ENCODE measurements around the gene RGS7. TPM values are rescaled to one million over a fixed set of nuclear protein-coding genes. Genes with fewer than 3 reads are reported as not detected.

Gene RGS7
- total and polyA plus RNA-seq, 10 of the 15 experiments (the other 5 are each of a cell fraction or from before 2014, with no cell fraction given), result not detected

DNA sequence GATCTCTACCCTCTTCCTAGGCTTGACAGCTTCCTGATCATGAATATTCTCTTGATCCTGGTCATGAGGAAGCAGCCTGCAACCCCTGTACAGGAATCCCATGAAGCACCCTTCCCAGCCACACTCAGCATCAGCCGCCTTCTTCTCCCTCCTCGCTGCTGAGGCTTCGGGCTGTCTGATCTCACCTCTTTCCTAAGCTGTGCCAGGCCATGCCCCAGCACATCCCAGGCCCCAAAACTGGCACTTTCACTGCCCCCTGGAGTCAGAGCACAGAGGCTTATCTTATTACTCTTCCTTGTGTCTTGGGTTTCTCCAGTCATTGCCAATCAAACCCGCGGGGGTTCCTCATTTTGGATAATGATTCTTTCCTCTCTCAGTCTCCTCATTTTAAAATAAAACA is 259.5 kb downstream of the RGS7 start:
- RAD21 ChIA-PET (ENCODE audit: unreplicated experiment), result no interaction called here
- CTCF ChIA-PET, result no interaction called here

DNA sequence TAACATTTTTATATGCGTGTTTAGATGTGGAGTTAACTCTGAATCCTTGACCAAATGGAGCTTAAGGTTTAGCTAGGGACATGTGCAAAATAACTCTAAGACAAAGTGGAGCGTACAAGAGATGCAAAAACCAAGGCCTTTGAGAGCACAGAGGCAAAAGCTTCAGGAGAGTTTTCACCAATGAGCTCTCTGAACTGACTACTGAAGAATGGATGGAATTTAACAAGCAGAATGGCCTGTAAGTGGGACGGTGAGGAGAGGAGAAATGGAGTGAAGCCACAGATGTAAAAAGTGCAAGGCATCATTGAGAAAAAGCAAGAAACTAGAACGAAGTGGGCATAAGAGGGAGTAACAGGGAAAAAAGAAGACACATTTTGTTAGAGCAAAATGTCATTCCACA is 260.0 kb downstream of the RGS7 start:
- no peak overlapping the region for H3K4me2 ChIP-seq (ENCODE audit: control insufficient read depth, insufficient read depth)
- no peak for ATAC-seq
- H3K4me1 ChIP-seq (ENCODE audit: control insufficient read depth, insufficient read depth, low read length), result no peaks in the 10 kb centered on the region
- SMC1A ChIA-PET (ENCODE audit: uncharacterized antibody, unreplicated experiment), result no interaction called here
- H3K9ac ChIP-seq (ENCODE audit: control insufficient read depth, insufficient read depth, low read length), result no peak overlapping the region
- in situ Hi-C loops (cut with MboI) (no loop called here), intact Hi-C loops (cut with micrococcal nuclease; ENCODE audit: unreplicated experiment) (no loop called here)
- no peak overlapping the region for H2AFZ ChIP-seq (ENCODE audit: control insufficient read depth, low read depth, low read length)
- POLR2A ChIA-PET, result no interaction called here
- no TSS peak for BruUV-seq (replicated peaks)
- FAIRE-seq, result no peak
- no peaks in the 10 kb centered on the region for H3K9me3 ChIP-seq (replicated peaks; ENCODE audit: control insufficient read depth, insufficient read depth, low read length)
- H3K4me3 ChIP-seq, result no peak overlapping the region
- H3K79me2 ChIP-seq (ENCODE audit: control insufficient read depth, insufficient read depth, low read length), result no peaks in the 10 kb centered on the region
- no peak for DNase-seq (ENCODE audit: low read depth, low spot score)
- H3K27me3 ChIP-seq (replicated peaks in 1 of 2; ENCODE audit: control insufficient read depth in 2 of 2, insufficient read depth in 2 of 2, low read length in 1 of 2), result no peaks in the 10 kb centered on the region
- TF ChIP-seq SIN3A (IDR thresholded peaks at IDR 0.05; ENCODE audit: low read depth, low read length) (no peak), ZNF217 (IDR thresholded peaks at IDR 0.05) (no peak), TCF3 (IDR thresholded peaks at IDR 0.05; ENCODE audit: borderline replicate concordance, insufficient read depth, low read depth, low read length) (no peak), FOXK2 (IDR thresholded peaks at IDR 0.05) (no peak), NFYA (IDR thresholded peaks at IDR 0.05; ENCODE audit: borderline replicate concordance, low read depth, low read length) (no peak), CREM (IDR thresholded peaks at IDR 0.05; ENCODE audit: low read depth) (no peak), SIX5 (IDR thresholded peaks at IDR 0.05; ENCODE audit: low read depth, low read length, severe bottlenecking) (no peak)
- TF ChIP-seq, protein P1, sequence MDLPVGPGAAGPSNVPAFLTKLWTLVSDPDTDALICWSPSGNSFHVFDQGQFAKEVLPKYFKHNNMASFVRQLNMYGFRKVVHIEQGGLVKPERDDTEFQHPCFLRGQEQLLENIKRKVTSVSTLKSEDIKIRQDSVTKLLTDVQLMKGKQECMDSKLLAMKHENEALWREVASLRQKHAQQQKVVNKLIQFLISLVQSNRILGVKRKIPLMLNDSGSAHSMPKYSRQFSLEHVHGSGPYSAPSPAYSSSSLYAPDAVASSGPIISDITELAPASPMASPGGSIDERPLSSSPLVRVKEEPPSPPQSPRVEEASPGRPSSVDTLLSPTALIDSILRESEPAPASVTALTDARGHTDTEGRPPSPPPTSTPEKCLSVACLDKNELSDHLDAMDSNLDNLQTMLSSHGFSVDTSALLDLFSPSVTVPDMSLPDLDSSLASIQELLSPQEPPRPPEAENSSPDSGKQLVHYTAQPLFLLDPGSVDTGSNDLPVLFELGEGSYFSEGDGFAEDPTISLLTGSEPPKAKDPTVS (IDR thresholded peaks at IDR 0.05; ENCODE audit: low read depth, low read length), result no peak
- TF ChIP-seq, protein P2, sequence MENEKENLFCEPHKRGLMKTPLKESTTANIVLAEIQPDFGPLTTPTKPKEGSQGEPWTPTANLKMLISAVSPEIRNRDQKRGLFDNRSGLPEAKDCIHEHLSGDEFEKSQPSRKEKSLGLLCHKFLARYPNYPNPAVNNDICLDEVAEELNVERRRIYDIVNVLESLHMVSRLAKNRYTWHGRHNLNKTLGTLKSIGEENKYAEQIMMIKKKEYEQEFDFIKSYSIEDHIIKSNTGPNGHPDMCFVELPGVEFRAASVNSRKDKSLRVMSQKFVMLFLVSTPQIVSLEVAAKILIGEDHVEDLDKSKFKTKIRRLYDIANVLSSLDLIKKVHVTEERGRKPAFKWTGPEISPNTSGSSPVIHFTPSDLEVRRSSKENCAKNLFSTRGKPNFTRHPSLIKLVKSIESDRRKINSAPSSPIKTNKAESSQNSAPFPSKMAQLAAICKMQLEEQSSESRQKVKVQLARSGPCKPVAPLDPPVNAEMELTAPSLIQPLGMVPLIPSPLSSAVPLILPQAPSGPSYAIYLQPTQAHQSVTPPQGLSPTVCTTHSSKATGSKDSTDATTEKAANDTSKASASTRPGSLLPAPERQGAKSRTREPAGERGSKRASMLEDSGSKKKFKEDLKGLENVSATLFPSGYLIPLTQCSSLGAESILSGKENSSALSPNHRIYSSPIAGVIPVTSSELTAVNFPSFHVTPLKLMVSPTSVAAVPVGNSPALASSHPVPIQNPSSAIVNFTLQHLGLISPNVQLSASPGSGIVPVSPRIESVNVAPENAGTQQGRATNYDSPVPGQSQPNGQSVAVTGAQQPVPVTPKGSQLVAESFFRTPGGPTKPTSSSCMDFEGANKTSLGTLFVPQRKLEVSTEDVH (IDR thresholded peaks at IDR 0.05; ENCODE audit: low read depth, partially characterized antibody), result no peak
- 9% methylated on average over 4 of the region's 4 CpGs for WGBS (ENCODE audit: insufficient coverage, insufficient replicate concordance, low lambda C conversion rate, missing lambda C conversion rate)
- H4K20me1 ChIP-seq (ENCODE audit: control insufficient read depth, insufficient read depth), result no peaks in the 10 kb centered on the region
- no peak overlapping the region for H3K27ac ChIP-seq (ENCODE audit: control insufficient read depth, insufficient read depth)
- H3K36me3 ChIP-seq (ENCODE audit: control insufficient read depth in 2 of 2, insufficient read depth in 2 of 2, low read length in 1 of 2), result no peaks in the 10 kb centered on the region
- RAD21 ChIA-PET (ENCODE audit: unreplicated experiment), result no interaction called here
- CTCF ChIA-PET, result no interaction called here

More for the DNA sequence above, 259.5 kb downstream of the RGS7 start:
- H3K27me3 ChIP-seq (replicated peaks in 1 of 2; ENCODE audit: control insufficient read depth in 2 of 2, insufficient read depth in 2 of 2, low read length in 1 of 2), result no peaks in the 10 kb centered on the region
- intact Hi-C loops (cut with micrococcal nuclease; ENCODE audit: unreplicated experiment), result no loop called here
- ChIA-PET POLR2A (no interaction called here), SMC1A (ENCODE audit: uncharacterized antibody, unreplicated experiment) (no interaction called here)
- ATAC-seq (no peak), DNase-seq (ENCODE audit: low read depth, low spot score) (no peak), FAIRE-seq (no peak)
- TF ChIP-seq IRF4 (IDR thresholded peaks at IDR 0.05; ENCODE audit: low read depth, low read length) (no peak), HDAC2 (IDR thresholded peaks at IDR 0.05) (no peak), POU2F2 (IDR thresholded peaks at IDR 0.05; ENCODE audit: borderline replicate concordance, low read depth, low read length) (no peak)
- no peaks in the 10 kb centered on the region for H3K9me3 ChIP-seq (replicated peaks; ENCODE audit: control insufficient read depth, insufficient read depth, low read length)
- no peaks in the 10 kb centered on the region for H3K36me3 ChIP-seq (ENCODE audit: control insufficient read depth in 2 of 2, insufficient read depth in 2 of 2, low read length in 1 of 2)
- H3K4me1 ChIP-seq (ENCODE audit: control insufficient read depth, insufficient read depth, low read length), result no peaks in the 10 kb centered on the region
- in situ Hi-C loops (cut with MboI), result no loop called here
- H3K4me2 ChIP-seq (ENCODE audit: control insufficient read depth, insufficient read depth), result no peak overlapping the region
- no peak overlapping the region for H2AFZ ChIP-seq (ENCODE audit: control insufficient read depth, low read depth, low read length)
- no peak overlapping the region for H3K27ac ChIP-seq (ENCODE audit: control insufficient read depth, insufficient read depth)
- 84% methylated on average over 5 of the region's 5 CpGs for WGBS (ENCODE audit: insufficient coverage, insufficient replicate concordance, low lambda C conversion rate, missing lambda C conversion rate)
- H4K20me1 ChIP-seq (ENCODE audit: control insufficient read depth, insufficient read depth), result no peaks in the 10 kb centered on the region
- H3K79me2 ChIP-seq (ENCODE audit: control insufficient read depth, insufficient read depth, low read length), result no peaks in the 10 kb centered on the region
- no peak overlapping the region for H3K9ac ChIP-seq (ENCODE audit: control insufficient read depth, insufficient read depth, low read length)
- no TSS peak for BruUV-seq (replicated peaks)
- no peak overlapping the region for H3K4me3 ChIP-seq

All from GM12878 (cell line).